HCT116 (cell line): ENCODE measurements around the gene KIF26B. TPM values are rescaled to one million over a fixed set of nuclear protein-coding genes. Genes with fewer than 3 reads are reported as not detected.

Source experiments
- ATAC-seq: fragments of 200-7000 bp; cut with Tn5 transposase; 2 replicates; pipeline ENCODE4 v1.9.1; 2020; ENCODE audit warnings: mild to moderate bottlenecking, moderate library complexity
- BruUV-seq: library from RNA; stranded (reverse); fragments of 400-500 nt; replicated peaks from 2 replicates; lab custom pipeline; 2021; lab: Mats Ljungman, UMichigan
- CTCF ChIA-PET: fragments of 300-600 bp; sonication (Branson Sonifier 250); formaldehyde crosslinking; loops from one replicate; lab custom pipeline; 2021; ENCODE audit warnings: antibody characterized with exemption; lab: Charles Lee
- POLR2A ChIA-PET: fragments of 300-600, 350-600 bp; sonication (Branson Sonifier 250); formaldehyde crosslinking; loops from one replicate; lab custom pipeline; 2021; ENCODE audit warnings: antibody characterized with exemption; lab: Charles Lee
- RAD21 ChIA-PET, 2 experiments: fragments of 300-600 bp; sonication (Branson Sonifier 250); formaldehyde crosslinking; loops; one replicate each; lab custom pipeline; 2023; ENCODE audit warnings: low total read pairs in 2 of 2; ENCODE audit not compliant: uncharacterized antibody in 2 of 2, unreplicated experiment in 2 of 2, low non-redundant PET in 1 of 2; lab: Charles Lee
- DNase-seq: peaks from one replicate; pipeline ENCODE4 v3.0.0-alpha.2; 2010; ENCODE audit warnings: low read depth, low spot score
- H2AFZ ChIP-seq: fragments of 200-600 bp; shearing (Covaris generic), sonication (generic); 2 replicates; pipeline ENCODE4 v1.6.1; 2017; ENCODE audit warnings: low read depth, mixed run types, mixed read lengths, antibody characterized with exemption, low read length; ENCODE audit not compliant: poor library complexity, severe bottlenecking
- H3K27ac ChIP-seq: 2 replicates; pipeline ENCODE4 v1.5.1; 2012; ENCODE audit warnings: low read depth, low read length
- H3K27me3 ChIP-seq: fragments of 200-600 bp; sonication (generic); 2 replicates; pipeline ENCODE4 v1.6.1; 2016; ENCODE audit warnings: mixed run types, low read length, mixed read lengths; ENCODE audit not compliant: insufficient read depth
- H3K36me3 ChIP-seq, 2 experiments: fragments of 200-500 bp in 1 of 2; fragments of 200-600 bp in 1 of 2; sonication (Bioruptor generic) in 1 of 2; sonication (generic) in 1 of 2; 2 replicates each; pipeline versions ENCODE4 v1.5.1 to v1.6.1; 2014 to 2016; ENCODE audit warnings: low read length in 2 of 2, inconsistent platforms in 1 of 2, mixed read lengths in 1 of 2, mixed run types in 1 of 2; ENCODE audit not compliant: insufficient read depth in 2 of 2, control insufficient read depth in 1 of 2
- H3K4me1 ChIP-seq, 2 experiments: fragments of 200-600 bp in 1 of 2; sonication (generic) in 1 of 2; 2 replicates each; pipeline versions ENCODE4 v1.5.1 to v1.6.1; 2012 to 2017; ENCODE audit warnings: low read length in 2 of 2, inconsistent platforms in 1 of 2, mild to moderate bottlenecking in 1 of 2, mixed read lengths in 1 of 2, mixed run types in 1 of 2, moderate library complexity in 1 of 2; ENCODE audit not compliant: insufficient read depth in 2 of 2, control insufficient read depth in 1 of 2
- H3K4me2 ChIP-seq: fragments of 200-600 bp; sonication (generic); 2 replicates; pipeline ENCODE4 v1.6.1; 2017; ENCODE audit warnings: mixed run types, low read length, mixed read lengths
- H3K4me3 ChIP-seq, 2 experiments: fragments of 200-600 bp in 1 of 2; sonication (generic) in 1 of 2; replicated peaks in 1 of 2; 2 replicates each; pipeline ENCODE4 v1.5.1; 2011 to 2016; ENCODE audit warnings: low read length in 2 of 2, control low read depth in 1 of 2, low read depth in 1 of 2, mild to moderate bottlenecking in 1 of 2, mixed read lengths in 1 of 2, mixed run types in 1 of 2
- H3K79me2 ChIP-seq: fragments of 200-600 bp; sonication (generic); 2 replicates; pipeline ENCODE4 v1.6.1; 2017; ENCODE audit warnings: mild to moderate bottlenecking, mixed run types, low read length, moderate library complexity, mixed read lengths; ENCODE audit not compliant: insufficient read depth
- H3K9ac ChIP-seq: fragments of 200-600 bp; sonication (generic); 2 replicates; pipeline ENCODE4 v1.6.1; 2016; ENCODE audit warnings: low read length, mixed read lengths
- H3K9me2 ChIP-seq: fragments of 200-600 bp; sonication (generic), shearing (Covaris generic); 2 replicates; pipeline ENCODE4 v1.6.1; 2017; ENCODE audit warnings: mixed run types, mild to moderate bottlenecking, moderate library complexity; ENCODE audit not compliant: insufficient read depth
- H3K9me3 ChIP-seq, 2 experiments: fragments of 200-500 bp in 1 of 2; fragments of 200-600 bp in 1 of 2; sonication (Bioruptor generic) in 1 of 2; sonication (generic) in 1 of 2; 2 replicates each; pipeline ENCODE4 v1.6.1; 2014 to 2017; ENCODE audit warnings: low read length in 2 of 2, mixed read lengths in 2 of 2, inconsistent platforms in 1 of 2, low read depth in 1 of 2, mild to moderate bottlenecking in 1 of 2, mixed run types in 1 of 2, moderate library complexity in 1 of 2; ENCODE audit not compliant: control insufficient read depth in 1 of 2, insufficient read depth in 1 of 2
- H4K20me1 ChIP-seq: fragments of 200-600 bp; sonication (generic), shearing (Covaris generic); 2 replicates; pipeline ENCODE4 v1.6.1; 2017; ENCODE audit warnings: mixed run types, mild to moderate bottlenecking, moderate library complexity; ENCODE audit not compliant: insufficient read depth
- CEBPB ChIP-seq: IDR thresholded peaks from 2 replicates; pipeline ENCODE4 v1.6.1; 2012; ENCODE audit warnings: low read depth
- POLR2A ChIP-seq: IDR thresholded peaks from 2 replicates; pipeline ENCODE4 v1.7.0; 2011; ENCODE audit warnings: borderline replicate concordance; ENCODE audit not compliant: insufficient read depth, insufficient read length; ENCODE audit errors: extremely low read depth
- RAD21 ChIP-seq: IDR thresholded peaks from 2 replicates; pipeline ENCODE4 v1.6.1; 2012; ENCODE audit warnings: low read depth, mild to moderate bottlenecking
- REST ChIP-seq: IDR thresholded peaks from 2 replicates; pipeline ENCODE4 v1.6.1; 2012; ENCODE audit warnings: low read depth
- SRF ChIP-seq: IDR thresholded peaks from 2 replicates; pipeline ENCODE4 v1.6.1; 2012; ENCODE audit warnings: low read depth
- ZBTB33 ChIP-seq: IDR thresholded peaks from 2 replicates; pipeline ENCODE4 v1.6.1; 2011; ENCODE audit warnings: mild to moderate bottlenecking, low read length, moderate library complexity; ENCODE audit not compliant: insufficient replicate concordance; ENCODE audit errors: extremely low read depth
- intact Hi-C: fragments of 100-400 bp; cut with micrococcal nuclease; formaldehyde crosslinking; loops from 2 replicates; pipeline ENCODE4 v1.10.0; 2022
- total RNA-seq: library from RNA; stranded (reverse); gene quantifications from one replicate; pipeline ENCODE4 v1.2.1, GENCODE V29; 2021; ENCODE audit not compliant: unreplicated experiment

Gene KIF26B
- total RNA-seq, 1 experiment from 2014 or later: 0.49 TPM

- no peak for TF ChIP-seq RAD21
- TF ChIP-seq REST: no peak
- TF ChIP-seq CEBPB: no peak
- no peak for TF ChIP-seq ZBTB33
- TF ChIP-seq, all 23 proteins: peak for 0
Observed at GRCh38 chr1:245301162-245301580, 146.4 kb downstream of the KIF26B start (continued).

- DNase-seq: no peak
- no peaks in the 10 kb centered on the region for H4K20me1 ChIP-seq
- CTCF ChIA-PET: no interaction called here
- H3K27ac ChIP-seq: no peak overlapping the region
- H3K4me1 ChIP-seq: no peaks in the 10 kb centered on the region
- intact Hi-C loops: no loop called here
- no peaks in the 10 kb centered on the region for H3K9me2 ChIP-seq
- no peak overlapping the region for H3K4me3 ChIP-seq
- H3K9me3 ChIP-seq: no peaks in the 10 kb centered on the region
- no peak overlapping the region for H3K9ac ChIP-seq
- ATAC-seq: no peak
- peaks cover 11% of the 10 kb centered on the region; the same call in 1 of the 2 replicates for H3K27me3 ChIP-seq
- no TSS peak for BruUV-seq
- RAD21 ChIA-PET: no interaction called here
- H2AFZ ChIP-seq: no peak overlapping the region
- H3K79me2 ChIP-seq: no peaks in the 10 kb centered on the region
- TF ChIP-seq POLR2A: no peak
- TF ChIP-seq SRF: no peak
- POLR2A ChIA-PET: no interaction called here
- H3K4me2 ChIP-seq: no peak overlapping the region
- H3K36me3 ChIP-seq: no peaks in the 10 kb centered on the region
Observed at GRCh38 chr1:245301921-245302320, 147.1 kb downstream of the KIF26B start.
